Right ventricle myocardium superior (tissue), 1 donor: ENCODE results near the gene SERF2. TPM values are rescaled to one million over a fixed set of nuclear protein-coding genes. Genes with fewer than 3 reads are reported as not detected.
"Not testable (repeated sequence)": the region's sequence is repeated elsewhere in the genome, so short reads cannot be mapped to it uniquely, and the experiment has no call there.

Experiments
- ATAC-seq: fragments of 200-7000 bp; cut with Tn5 transposase; one replicate; pipeline ENCODE4 v1.9.1; 2020; ENCODE audit warnings: mild to moderate bottlenecking; ENCODE audit not compliant: poor library complexity
- DNase-seq: peaks from one replicate; pipeline ENCODE4 v3.0.0-alpha.2; 2020
- intact Hi-C: fragments of 100-400 bp; cut with DNase I; formaldehyde crosslinking; loops from one replicate; pipeline ENCODE4 v1.11.2; 2022
- long read RNA-seq: library from polyadenylated mRNA; unstranded; transcript quantifications from one replicate; pipeline ENCODE4 v2.0.0, GENCODE V29; 2021
- total RNA-seq: library from RNA; stranded (reverse); fragmentation: NEBNext Ultra II Directional; extraction: Animal tissue kit (Norgen Biotek cat#: 25700); gene quantifications from one replicate; pipeline ENCODE4 v1.2.1, GENCODE V29; 2021
- donor health status: DM: no; HTN: yes; CAD: no; lungs with severe emphysema.

Gene SERF2
- 1,060 TPM for total RNA-seq
- long read RNA-seq, transcript SERF2-216 (2 exons, 1,030 nt): minor isoform, 9 of 508 reads
- long read RNA-seq, transcript SERF2-207 (2 exons, 582 nt): minor isoform, 10 of 508 reads
- long read RNA-seq, transcript SERF2-201 (3 exons, 1,537 nt): major isoform, 454 of 508 reads
- long read RNA-seq, transcript SERF2-212 (4 exons, 2,099 nt): minor isoform, 9 of 508 reads
- long read RNA-seq, partial matches to known transcripts: 10 of 508 reads
- long read RNA-seq, other reads (novel, unspliced or antisense): 8 of 508 reads

DNA sequence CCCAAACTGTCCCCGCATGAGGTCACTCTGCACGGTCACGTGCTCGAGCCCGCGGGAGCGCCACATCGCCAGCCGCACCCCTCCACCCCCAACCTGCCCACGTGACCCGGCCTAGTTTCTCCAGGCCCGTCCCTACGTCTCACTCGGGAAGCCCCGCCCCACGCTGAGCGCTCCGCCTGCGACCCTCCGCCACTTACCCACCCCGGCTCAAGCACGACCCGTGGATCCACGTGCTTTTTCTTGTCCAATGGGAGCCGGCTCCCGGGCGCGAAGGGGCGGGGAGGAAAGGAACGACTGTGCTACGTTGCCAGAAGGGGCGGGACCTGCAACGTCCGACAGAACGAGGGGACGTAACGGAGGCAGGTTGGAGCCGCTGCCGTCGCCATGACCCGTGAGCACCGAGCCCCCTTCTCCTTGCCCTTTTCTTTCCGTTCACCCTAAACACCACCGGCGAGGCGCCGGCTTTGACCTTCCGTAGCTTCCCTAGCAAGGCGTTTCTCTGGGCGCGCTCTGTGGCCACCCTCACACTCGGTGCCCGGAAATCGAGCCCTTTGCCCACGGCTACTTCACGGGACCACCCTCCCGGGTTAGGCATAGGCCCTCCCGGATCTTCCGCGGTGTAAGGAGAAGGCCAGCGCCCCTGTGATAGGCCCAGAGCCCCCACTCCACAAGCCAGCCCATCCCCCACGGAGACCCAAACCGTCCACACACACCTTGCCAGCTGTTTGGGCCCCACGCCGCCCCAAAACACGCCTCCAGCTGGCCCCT lies at the start of gene SERF2:
Gene SERF2 (plus strand): TSS at position 328 of the 768 bp plus-strand sequence. CDS start 57 bp downstream, at position 385.
- ATAC-seq: peak; percentile 96
- peak; percentile 100 for DNase-seq
- intact Hi-C loops: no loop called here

DNA sequence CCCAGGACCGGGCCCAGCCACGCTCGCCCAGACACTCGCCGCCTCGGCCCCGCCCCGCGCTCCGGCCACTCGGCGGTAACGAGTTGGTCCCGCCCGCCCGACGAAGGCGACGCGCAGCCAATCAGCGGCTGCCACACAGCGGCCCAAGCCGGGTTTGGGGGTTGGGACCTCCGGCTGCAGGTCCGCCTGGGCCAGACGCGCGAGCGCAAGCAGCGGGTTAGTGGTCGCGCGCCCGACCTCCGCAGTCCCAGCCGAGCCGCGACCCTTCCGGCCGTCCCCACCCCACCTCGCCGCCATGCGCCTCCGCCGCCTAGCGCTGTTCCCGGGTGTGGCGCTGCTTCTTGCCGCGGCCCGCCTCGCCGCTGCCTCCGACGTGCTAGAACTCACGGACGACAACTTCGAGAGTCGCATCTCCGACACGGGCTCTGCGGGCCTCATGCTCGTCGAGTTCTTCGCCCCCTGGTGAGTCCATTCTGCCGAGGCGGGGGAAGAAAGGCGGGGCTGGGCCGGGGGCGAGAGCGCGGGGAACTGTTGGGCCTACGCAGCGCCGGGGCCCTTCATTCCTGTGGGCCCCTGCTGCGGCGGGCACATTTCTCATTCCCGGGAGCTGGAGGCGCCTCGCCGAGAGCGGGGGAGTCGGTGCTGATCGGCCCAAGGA lies 45.7 kb upstream of the SERF2 start, which contains the start of gene PDIA3:
Gene PDIA3 (plus strand): TSS at position 194 of the 658 bp plus-strand sequence. CDS start 102 bp downstream, at position 296.
- peak; percentile 96 for DNase-seq
- intact Hi-C loops: not testable (repeated sequence)
- ATAC-seq: peak; percentile 99

DNA sequence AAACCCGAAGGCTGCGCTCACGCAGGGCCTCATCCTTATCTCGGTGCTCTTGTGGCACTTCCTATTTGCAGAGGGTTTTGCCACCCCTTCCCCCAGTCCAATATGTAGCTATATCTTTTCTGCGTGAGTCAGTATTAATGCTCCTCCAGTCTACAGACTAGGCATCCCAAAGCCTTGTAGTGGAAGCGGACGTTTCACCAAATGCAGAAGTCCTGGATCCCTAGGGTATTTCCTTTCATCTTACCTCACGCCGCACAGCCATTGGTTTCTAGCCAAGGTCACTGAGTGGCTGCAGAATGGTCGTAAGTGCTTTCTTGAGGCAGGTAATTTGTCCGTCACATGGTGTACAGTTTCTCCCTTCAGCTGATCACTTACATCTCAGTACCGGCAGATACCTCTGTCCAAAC lies 45.2 kb upstream of the SERF2 start:
- DNase-seq, intact Hi-C loops: not testable (repeated sequence)
- ATAC-seq: peak; percentile 25

DNA sequence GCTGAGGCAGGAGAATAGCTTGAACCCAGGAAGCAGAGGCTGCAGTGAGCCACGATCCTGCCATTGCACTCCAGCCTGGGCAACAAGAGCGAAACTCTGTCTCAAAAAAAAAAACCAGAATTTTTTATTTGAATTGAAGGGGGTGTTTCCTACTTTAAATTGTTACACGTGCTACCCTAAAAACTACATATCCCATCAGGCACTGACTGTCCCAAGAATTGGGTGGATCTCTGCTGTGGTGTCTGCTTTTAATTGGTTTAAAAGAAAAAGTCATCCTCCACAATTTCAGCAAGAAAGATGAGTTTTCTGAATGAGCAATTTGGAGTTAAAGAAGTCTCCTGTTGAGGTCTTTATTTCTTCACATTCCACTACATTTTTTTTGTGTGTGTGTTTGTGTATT lies 43.7 kb upstream of the SERF2 start:
- intact Hi-C loops: no loop called here
- ATAC-seq (no peak), DNase-seq (no peak)

DNA sequence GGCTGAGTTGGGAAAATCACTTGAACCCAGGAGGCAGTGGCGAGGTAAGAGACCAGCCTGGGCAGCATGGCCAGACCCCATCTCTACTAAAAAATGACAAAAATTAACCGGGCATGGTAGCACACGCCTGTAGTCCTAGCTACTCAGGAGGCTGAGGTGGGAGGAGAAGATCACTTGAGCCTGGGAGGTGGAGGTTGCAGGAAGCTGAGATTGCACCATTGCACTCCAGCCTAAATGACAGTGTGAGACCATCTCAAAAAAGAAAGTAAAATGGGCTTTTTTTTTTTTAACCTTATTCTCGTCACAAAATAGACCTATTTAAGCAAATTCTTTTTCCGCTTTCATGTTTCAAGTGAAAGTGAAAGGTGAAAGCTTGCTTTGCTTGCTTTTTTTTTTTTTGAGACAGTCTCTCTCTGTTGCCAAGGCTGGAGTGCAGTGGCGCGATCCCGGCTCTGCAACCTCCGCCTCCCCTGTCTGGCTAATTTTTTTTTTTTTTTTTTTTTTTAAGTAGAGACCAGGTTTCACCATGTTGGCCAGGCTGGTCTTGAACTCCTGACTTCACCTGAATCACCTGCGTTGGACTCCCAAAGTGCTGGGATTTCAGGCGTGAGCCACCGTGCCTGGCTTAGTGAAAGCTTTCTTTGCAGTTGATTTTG lies 42.3 kb upstream of the SERF2 start:
- ATAC-seq: no peak
- no peak for DNase-seq
- intact Hi-C loops: no loop called here

DNA sequence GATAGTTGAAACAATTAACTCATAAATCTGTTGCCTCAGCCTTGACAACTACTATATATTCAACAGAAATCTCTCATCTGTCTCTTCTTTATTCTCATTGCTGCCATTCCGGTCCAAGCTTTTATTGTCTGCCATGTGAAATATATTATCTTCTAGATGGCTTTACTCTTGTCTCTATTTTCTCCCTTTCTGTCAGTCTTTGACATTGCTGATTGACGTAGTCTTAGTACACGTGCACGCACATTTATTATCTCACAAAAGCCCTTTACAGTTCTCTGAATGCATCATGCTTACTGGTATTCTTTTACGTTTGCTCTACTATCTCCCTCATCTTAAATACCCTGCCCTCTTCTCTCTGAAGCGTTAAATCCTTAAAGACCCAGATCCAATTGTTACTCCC lies 40.2 kb upstream of the SERF2 start:
- intact Hi-C loops: no loop called here
- DNase-seq (no peak), ATAC-seq (no peak)

DNA sequence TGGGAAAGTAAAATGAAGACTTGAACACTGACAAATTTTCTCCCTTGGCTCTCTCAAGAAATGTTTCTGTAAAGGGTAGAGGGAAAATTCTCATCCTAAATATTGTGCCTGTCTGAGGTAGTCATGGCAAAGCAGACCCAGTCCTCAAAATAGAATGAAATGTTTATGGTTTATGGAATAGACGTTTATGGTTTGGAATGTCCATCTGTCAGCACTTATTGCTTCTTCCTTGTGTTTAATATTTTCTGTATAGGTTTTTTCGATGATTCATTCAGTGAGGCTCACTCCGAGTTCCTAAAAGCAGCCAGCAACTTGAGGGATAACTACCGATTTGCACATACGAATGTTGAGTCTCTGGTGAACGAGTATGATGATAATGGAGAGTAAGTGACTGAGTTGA lies 29.3 kb upstream of the SERF2 start:
- intact Hi-C loops: no loop called here
- ATAC-seq: no peak
- DNase-seq: no peak

DNA sequence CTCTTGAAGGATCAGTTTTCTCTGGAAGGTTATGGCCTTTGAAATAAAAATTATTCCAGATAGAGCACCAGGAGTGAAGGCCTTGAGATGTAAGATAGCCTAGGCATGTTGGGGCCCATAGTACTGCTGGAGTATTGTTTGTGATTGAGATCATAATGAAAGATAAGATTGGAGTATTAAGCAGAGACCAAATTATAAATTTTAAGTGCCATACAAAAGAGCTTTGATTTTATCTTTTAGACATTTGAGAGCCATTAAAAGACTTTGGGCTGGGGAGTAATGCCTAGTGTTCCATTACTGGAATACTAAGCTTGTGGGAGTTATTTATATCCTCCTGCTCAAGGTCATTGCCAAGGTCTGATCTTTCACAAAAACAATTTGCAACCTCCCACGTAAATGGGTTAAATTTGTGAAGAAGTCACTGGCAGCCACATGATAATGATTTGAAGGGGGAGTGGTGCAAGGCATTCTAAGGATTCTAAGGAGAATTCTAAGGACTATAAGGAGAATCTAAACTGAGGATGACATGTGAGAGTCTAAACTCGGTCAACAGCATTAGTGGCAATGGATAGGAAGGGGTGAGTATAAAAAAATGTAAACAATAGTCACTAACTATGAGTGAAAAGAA lies 28.2 kb upstream of the SERF2 start:
- DNase-seq: no peak
- intact Hi-C loops: no loop called here
- ATAC-seq: no peak

DNA sequence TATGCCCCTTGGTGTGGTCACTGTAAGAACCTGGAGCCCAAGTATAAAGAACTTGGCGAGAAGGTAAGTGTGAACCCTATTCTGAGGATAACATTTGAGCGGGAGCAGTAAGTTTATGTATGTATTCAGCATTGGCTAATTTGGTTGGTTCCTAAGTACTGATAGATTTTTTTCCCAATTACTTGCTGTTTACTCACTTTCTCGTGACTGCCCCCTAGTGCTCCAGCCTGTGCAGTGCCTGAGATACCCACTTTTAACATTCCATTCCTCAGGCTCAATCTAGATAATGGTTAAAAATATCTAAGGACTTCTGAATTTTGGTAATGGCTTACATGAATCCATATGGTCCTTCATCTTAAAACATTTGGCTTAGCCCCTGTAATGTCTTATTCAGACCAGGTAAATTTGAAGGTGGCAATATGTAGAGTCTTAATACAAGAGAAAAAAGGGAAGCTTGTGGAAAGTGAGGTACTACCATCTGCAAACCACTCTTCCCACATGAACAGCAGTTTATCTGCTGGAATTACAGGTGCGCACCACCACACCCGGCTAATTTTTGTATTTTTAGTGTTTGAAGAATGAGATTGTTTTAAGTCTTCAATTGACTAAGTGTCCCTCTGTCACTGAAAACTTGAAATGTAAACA lies 22.4 kb upstream of the SERF2 start:
- intact Hi-C loops: no loop called here
- ATAC-seq: peak; percentile 48
- peak; percentile 70 for DNase-seq

DNA sequence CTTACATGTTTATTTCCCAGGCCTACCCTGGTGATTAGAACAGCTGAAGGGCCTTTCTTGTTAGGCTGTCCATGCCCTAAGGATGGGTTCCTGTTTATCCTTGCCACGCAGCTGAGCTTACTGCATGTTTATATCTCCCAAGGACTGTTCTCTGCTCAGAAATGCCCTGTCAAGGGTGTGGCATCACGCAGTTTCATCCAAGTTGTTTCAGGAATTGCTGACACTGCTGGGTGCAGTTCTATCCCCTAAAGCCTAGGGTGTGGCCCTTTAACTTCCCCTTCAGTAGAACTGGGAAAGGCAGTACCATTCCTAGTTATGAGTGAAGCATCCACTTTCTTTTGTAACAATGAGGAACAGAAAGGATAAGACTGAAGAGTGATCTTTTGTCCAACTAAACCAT lies 20.3 kb upstream of the SERF2 start:
- ATAC-seq (peak; percentile 33), DNase-seq (no peak)
- intact Hi-C loops: no loop called here

DNA sequence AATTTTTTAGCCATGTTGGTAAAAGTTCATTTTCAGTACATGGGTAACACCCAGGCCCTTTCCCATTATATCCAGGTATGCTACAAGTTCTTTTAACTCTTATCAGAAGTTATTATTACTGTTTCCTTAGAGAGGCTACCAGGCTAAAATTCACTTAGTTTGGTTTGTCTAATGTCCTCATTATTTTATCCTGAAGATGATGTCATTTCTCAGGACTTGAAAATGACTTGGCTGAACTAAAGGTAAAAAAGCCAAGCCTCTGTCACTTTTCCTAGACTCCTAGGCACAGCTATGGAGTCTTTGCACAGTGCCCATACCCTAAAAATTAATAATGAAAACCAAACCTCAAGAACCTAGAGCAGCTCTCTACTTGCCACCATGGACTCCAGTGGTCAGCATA lies 19.5 kb upstream of the SERF2 start:
- ATAC-seq (no peak), DNase-seq (no peak)
- intact Hi-C loops: no loop called here

DNA sequence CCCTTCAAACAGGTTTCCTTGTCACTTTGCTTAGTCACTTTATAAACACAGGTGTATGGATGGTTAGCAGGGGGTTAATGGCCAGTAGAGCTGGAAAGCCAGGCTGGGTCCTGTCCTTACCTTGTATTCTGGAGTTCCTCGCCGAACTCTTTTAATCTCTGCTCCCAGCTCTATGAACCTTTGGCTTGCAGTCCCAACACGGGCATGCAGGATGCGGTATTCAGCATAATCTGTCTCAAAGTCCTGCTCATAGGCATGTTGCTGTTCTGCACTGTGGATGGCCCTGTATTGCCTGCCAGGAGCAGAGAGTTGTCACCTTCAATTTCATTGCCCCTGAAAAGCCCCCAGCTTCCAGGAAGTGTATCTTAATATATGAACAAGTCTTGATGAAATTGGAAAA lies 18.1 kb upstream of the SERF2 start:
- ATAC-seq (no peak), DNase-seq (no peak)
- intact Hi-C loops: no loop called here

DNA sequence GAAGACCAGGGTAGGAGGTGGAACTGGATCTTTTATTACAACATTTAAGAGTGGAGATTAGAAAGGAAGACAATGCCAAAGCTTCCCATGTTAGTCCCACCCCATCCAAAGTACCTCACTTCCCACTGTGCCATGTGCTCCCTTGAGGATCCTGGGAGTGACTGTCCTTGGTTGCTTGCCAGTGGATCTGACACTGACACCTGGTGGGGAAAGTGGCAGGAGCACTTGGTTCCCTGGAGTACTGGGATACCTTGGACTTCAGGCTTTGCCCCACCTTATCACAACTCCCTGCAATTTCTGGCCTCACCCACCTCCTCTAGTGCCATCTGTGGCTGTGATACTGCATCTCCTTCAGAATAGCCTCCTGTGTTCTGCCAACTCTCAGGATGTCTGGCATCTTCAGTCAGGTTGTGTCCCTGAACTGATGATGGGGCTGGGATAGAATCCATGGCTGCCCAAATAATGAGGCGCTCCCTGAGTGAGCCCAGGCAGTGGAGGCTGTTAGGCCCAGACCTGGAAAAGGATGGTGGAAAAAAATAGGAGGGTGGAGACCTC lies 16.6 kb upstream of the SERF2 start:
- DNase-seq (no peak), ATAC-seq (peak; percentile 6)
- intact Hi-C loops: no loop called here

DNA sequence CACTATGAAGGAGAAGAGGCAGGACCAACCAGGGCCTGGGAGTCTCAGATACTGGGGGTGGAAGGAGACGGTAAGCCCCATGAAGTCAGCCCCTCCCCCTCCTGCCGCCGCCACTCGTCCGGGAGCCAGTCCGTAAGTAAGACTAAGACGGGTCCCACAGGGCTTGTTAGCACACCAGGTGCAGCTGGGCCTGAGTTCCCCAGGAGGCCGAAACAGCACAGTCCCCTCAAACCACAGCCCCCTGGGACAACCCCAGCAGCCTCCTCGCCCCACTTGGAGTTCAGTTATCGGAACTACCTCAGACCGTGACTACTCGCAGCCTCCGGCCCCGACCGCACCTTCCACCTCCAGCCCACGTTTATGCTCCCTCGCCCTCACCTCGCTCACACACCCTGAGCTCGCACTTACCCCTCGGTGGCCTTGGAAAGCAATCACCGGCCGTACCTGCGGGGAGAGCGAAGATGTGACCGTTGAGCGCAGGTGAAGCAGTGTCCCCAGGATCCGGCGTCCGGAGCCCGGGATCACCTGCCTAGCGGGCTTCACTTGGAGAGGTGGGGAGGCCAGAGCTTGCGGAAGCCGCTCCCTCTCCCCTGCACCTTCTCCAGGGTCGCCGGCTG lies 15.9 kb upstream of the SERF2 start:
- ATAC-seq: peak; percentile 2
- intact Hi-C loops: no loop called here
- DNase-seq: no peak

DNA sequence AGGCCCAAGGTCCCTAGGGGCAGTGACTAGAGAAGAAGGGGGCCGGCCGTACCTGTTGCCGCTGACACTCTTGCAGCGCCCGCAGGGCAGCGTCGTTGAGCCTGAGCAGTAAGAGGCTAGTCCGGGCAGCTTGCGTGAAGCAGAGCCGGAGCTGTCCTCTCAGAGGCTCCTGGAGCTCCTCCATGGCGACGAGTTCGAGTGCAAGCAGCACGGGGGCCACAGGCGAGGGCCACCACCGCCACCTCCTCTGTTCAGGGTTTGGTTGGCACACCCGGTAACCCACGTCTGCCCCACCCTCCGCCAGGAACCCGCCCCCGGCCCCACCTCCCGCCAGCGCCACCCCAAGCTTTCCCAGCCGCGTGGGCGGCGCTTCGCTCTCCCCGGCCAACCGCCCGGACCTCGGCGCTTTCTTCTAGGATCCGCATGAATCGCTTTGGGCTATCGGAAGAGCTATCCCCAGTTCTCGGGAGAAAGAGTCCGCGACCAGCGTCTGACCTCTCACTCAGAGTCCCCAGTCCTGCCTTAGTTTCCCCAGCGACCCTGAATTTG lies 15.3 kb upstream of the SERF2 start, which contains the start of gene ELL3:
Gene ELL3 (minus strand): TSS at position 249 of the 549 bp plus-strand sequence. CDS start 65 bp downstream, at position 184.
- ATAC-seq: peak; percentile 91
- intact Hi-C loops: no loop called here

DNA sequence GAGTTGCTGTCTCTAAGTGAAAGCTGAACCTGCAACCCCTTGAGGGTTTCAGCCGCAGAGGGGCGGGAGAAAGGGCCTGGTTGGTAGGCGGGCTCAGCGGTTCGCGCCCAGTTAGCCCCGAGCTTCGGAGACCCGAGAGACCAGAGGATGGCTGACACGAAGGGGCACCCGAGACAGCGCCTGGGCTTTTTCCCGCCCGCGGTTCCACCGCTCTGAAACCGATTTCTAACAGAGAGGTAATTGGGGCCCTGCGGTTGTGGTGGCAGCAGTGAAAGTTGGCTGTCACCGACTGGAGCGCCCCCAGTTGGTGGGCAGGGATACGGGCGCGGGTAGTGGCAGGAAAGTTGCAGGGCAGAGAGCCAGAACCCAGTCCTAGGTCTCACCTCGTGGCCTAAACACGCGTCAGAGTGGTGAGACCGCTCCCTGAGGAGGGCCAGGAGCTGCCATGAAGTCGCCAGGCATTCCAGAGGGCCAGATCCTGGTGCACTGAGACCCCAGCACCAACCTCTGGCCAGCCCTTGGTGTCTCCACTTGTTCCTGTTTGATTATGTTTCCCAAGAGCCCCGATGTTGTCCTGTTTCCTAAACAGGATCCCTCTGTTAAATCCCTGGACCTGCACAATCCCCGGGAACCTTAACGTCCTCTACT lies 14.7 kb upstream of the SERF2 start:
- DNase-seq (peak; percentile 84), ATAC-seq (peak; percentile 84)
- intact Hi-C loops: no loop called here

More for the DNA sequence above, 15.3 kb upstream of the SERF2 start, which contains the start of gene ELL3:
- DNase-seq: peak; percentile 88

DNA sequence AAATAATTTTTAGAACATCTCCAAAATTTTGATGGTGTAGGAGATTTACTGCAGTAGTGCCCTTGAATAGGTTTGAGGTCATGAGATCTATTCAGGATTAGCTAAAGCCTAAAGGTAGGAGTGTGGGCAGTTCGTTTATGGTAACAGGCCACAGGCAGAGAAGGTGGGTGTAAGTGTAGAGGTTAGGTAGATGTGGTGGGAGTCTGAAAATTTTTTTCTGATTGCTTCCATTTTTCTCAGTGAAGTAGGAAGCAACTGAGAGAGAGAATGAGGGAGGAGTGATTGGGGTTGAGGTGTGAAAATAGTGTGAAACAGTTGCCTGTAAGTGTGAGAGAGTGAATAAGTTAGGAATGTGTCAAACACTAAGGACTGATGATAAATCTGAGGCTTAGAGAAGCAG lies 13.1 kb upstream of the SERF2 start:
- no peak for DNase-seq
- no peak for ATAC-seq
- intact Hi-C loops: no loop called here
